Left ventricle myocardium superior (tissue), 1 donor: ENCODE results near the gene RXRG. TPM values are rescaled to one million over a fixed set of nuclear protein-coding genes. Genes with fewer than 3 reads are reported as not detected.

Source experiments
- ATAC-seq: fragments of 200-7000 bp; cut with Tn5 transposase; one replicate; pipeline ENCODE4 v1.9.1; 2020; ENCODE audit warnings: mild to moderate bottlenecking, moderate library complexity
- DNase-seq: peaks from one replicate; pipeline ENCODE4 v3.0.0-alpha.2; 2020
- intact Hi-C: fragments of 100-400 bp; cut with micrococcal nuclease; formaldehyde crosslinking; loops from one replicate; pipeline ENCODE4 v1.11.0; 2022
- total RNA-seq: library from RNA; stranded (reverse); fragmentation: NEBNext Ultra II Directional; extraction: Animal tissue kit (Norgen Biotek cat#: 25700); gene quantifications from one replicate; pipeline ENCODE4 v1.2.1, GENCODE V29; 2021
- donor health status: DM: no; HTN: yes; CAD: no; lungs with severe emphysema.

Gene RXRG
- total RNA-seq, 1 donor from 2014 or later: 2.2 TPM

GRCh38 chr1:165383599-165384405 is 61.1 kb downstream of the RXRG start:
- DNase-seq: no peak
- peak; percentile 30 for ATAC-seq
- intact Hi-C loops: no loop called here

GRCh38 chr1:165383067-165383466 is 61.9 kb downstream of the RXRG start:
- intact Hi-C loops: no loop called here

GRCh38 chr1:165381745-165382505 is 63.0 kb downstream of the RXRG start:
- DNase-seq (no peak), ATAC-seq (no peak)
- intact Hi-C loops: no loop called here

More at GRCh38 chr1:165383067-165383466, 61.9 kb downstream of the RXRG start:
- peak; percentile 57 for DNase-seq
- ATAC-seq: peak; percentile 91

DNA sequence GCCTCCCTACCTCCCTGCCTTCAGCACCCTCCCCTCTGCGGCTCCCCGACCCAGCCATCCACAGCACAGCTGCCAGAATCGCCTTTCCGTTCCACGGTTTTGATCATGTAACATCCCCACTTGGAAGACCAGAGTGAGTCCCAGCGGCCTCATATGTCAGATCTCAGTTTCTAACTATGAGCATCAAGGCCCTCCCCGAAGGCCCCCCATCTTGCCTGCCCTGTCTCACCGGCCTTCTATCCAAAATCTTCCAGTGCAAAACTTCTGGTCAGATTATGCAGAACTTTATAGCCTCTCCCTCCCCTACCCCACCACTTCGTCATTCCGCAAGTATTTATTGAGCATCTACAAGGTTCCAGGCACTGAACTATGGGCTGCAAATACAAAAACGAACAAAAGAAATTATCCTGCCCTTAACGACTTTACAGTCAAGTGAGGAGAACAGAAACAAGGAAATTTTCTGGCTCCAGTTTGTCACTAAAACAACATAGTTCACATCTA is 68.1 kb downstream of the RXRG start:
- ATAC-seq (no peak), DNase-seq (no peak)
- intact Hi-C loops: no loop called here

- intact Hi-C loops: no loop called here
- peak; percentile 89 for DNase-seq
- peak; percentile 96 for ATAC-seq
Observed at GRCh38 chr1:165376041-165376810, 68.7 kb downstream of the RXRG start.

DNA sequence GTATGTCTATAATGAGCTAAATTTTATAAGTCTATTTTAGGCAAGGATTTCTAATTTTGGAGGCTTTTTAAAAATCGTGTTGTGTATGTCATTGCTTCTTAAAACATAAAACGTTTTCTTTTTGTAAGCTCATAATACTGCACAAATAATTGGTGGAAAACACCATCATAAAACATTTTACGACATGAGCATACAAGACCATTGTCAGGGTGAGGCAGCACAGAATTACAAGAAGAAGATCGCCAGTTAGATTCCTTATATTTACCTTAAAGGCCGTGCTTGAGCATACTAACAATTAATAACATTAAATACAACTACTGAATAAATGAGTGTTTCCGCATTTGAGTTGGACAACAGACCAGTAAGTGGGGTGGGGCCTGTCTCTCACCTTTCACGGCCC is 69.3 kb downstream of the RXRG start:
- intact Hi-C loops: no loop called here
- DNase-seq (no peak), ATAC-seq (no peak)

- intact Hi-C loops: no loop called here
- DNase-seq: no peak
Observed at GRCh38 chr1:165371588-165372225, 73.2 kb downstream of the RXRG start.

DNA sequence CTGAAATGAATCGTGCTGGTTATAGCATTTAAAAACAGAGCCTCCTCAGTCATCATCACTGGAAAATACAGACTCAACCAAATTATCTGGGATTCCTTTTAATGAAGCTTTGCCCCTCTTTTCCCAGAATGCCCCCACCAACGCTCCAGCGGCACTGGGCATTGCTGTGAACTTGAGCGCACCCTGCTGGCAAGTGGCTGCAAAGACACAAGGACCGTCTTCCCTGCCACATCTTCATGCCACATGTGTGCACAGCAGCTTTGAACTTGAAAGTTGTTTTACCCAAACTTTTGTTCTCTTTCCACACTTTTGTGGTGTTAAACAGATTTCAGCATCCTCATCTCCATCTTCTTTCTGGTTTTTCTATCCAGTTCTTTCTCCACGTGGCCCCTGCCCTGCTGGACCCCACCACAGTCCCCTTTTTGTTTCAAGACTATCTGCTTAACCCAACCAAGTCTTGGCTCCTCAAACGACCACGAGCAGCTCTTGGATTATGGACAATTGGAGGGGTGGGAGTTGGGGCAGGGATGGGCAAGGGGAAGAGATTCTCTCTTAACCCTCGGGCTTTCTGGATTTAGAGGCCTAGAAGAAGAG is 75.6 kb downstream of the RXRG start:
- intact Hi-C loops: loop anchor here (10.0 kb wide), 1 partner anchor 225 kb away; no protein-coding TSS in a partner anchor
- peak; percentile 69 for DNase-seq
- ATAC-seq: peak; percentile 63

More at GRCh38 chr1:165371588-165372225, 73.2 kb downstream of the RXRG start:
- no peak for ATAC-seq

DNA sequence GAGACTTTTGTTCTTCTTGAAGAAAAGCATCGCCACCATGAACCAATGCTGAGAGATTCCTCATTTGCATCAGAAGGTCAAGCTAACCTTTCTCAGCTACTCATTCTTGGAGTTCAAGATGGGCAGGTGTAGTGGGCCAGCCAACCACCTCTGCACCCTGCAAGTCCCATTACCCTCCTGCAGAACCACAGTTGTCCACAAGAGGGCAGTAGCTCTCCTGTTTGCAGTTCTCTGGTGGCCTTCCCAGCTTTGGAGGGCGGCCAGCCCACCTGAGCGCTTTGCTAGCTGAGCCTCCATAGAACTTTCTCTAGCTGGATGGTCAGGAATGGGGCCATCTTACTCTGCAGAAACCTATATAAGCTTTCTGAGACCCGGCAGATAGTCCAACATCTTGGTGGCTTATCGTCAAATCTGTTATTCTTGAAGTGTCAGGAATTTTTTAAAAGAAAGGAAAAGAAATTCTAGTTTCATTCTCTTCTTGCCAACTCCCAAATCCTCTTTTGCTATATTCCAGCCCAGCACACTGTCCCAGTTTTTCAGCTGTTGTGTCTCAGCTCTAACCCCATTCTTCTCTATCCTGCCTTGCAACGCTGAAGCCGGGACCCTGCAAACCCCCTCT is 77.4 kb downstream of the RXRG start:
- ATAC-seq: peak; percentile 62

DNA sequence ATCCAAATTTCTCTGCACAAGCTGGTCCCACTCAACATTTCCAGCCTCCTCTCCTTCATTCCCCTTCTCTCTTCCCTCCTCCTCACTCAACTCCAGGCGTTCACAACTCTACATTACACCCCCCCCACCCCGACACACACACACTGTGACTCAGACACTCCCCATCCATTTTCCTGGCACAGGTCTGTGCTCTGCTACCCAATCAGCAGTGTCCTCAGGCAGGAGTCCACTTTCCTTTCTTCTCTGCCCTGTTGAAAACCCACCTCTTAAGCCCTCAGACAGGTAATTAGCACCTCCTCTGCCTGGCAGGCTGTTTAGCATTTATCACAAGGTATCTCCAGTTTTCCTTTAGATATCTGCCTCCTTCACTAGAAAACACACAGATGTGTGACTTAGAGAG is 79.6 kb downstream of the RXRG start:
- ATAC-seq (peak; percentile 13), DNase-seq (no peak)
- intact Hi-C loops: loop anchor here (10.0 kb wide), 1 partner anchor 221 kb away; no protein-coding TSS in a partner anchor

More for the DNA sequence above, 77.4 kb downstream of the RXRG start:
- peak; percentile 78 for DNase-seq
- intact Hi-C loops: loop anchor here (10.0 kb wide), 1 partner anchor 223 kb away; no protein-coding TSS in a partner anchor

DNA sequence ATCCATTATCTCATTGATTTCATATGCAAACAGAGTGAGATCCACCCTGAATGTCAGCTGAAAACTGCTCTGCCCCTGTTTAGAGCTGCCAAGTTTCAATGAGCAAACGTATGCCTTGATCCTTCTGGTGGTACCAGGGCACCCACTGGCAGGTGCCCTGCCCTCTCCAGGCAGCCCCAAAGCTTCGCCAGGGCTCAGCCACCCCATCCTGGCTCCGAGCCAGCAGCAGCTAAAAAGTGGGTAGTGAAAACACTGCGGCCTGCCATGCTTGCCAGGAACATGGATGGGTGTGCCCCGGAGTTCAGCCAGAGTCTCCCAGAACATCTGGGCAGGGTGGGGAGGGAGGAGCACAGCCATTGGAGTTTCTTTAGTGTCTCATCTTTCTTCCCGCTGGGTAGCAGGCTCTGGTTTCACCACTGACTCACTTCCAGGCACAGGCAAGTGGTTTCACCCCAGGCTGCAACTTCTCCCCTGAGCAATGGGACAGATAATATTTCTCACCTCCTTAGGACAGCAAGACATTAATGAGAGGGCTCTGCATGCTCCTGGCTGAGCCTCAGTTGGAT is 80.3 kb downstream of the RXRG start:
- intact Hi-C loops: loop anchor here (10.0 kb wide), 1 partner anchor 220 kb away; no protein-coding TSS in a partner anchor
- DNase-seq (peak; percentile 66), ATAC-seq (peak; percentile 79)

DNA sequence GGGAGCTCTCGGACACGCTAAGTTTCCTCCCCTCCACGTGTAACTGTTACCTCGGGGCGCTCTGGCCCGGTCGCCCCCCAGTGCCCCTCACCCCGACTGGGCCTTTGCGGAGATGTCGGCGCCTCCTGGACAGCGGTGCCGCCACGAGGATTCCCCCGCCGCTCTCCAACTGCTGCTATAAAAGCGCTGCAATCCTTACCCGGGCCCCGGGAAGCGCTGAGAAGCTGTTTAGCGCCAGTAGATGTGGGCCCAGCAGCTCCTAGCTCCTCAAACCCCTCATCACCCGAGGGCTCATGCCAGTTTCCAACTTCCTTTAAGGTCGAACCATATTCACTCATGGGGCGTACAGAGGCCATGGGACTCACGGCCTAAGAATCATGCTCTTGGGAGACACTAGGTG is 88.0 kb downstream of the RXRG start:
- ATAC-seq: no peak
- intact Hi-C loops: no loop called here

DNA sequence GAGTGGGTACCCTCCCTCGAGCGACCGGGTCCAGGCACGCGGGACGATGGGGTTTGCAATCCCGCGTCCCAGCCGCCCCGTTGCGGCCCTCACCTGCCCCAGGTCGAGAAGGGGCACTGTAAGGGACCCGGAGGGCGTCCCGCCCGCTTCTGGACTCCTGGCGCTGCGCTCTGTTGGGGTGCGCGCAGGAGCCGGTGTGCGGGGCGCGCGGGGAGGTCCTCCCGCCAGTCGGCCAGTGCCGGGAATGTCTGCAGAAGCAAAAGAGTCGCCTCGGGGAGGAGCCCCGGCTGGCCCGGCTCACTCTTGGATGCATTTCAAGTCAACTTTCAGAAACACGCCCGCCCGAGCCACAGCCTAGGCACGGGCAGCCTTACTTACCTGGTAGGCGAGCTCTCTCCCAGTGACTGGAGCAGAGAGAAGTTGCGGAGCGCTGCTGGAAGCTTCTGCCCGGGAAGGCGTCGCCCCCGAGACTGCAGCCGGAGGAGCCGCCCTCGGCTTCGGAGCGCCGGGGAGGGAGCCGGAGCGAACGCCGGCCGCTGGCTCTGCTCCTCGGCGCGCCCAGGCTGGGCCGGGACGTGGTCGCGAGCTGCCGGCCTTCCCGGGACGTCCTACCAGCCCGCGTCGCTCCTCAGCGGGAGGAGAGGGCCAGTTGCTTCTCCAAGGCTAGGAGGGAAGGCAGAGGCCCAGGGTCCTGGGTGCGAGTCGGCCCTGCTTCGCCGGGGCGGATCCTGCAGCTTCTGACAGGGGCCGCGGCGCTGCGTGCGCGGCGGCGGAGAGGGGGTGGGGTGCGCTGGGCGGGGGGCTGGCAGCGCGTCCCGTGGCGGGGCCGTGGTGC is 88.7 kb downstream of the RXRG start, which contains the start of gene LMX1A:
LMX1A (minus strand) TSS at position 739 of the 835 bp plus-strand sequence. CDS start 1,156 bp downstream, outside the sequence.
- ATAC-seq: peak; percentile 76
- intact Hi-C loops: no loop called here
- peak; percentile 39 for DNase-seq

More for the DNA sequence above, 88.0 kb downstream of the RXRG start:
- no peak for DNase-seq

GRCh38 chr1:165355139-165355976 is 89.6 kb downstream of the RXRG start:
- peak; percentile 12 for ATAC-seq
- intact Hi-C loops: no loop called here
- no peak for DNase-seq

DNA sequence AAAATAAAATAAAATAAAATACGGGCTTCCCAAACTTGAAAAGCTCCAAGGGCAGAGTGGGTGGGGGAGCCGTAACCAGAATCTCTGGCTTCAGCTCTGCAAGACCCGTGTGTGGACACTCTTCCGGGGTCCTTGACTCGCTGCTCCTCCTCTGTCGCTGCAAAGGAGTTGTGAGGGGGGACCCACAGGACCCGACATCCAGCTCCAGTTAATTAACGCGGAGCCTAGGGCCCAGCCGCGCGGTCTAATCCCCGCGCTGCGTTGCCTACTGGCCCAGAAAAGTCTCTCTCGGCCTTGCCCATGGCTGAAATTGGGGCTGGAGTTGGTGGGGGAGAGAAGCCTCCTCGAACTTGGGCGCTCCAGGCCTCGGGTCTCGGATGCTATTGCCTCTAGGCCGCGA is 90.2 kb downstream of the RXRG start:
- intact Hi-C loops: no loop called here
- ATAC-seq: no peak
- no peak for DNase-seq
